PC-9 (cell line): Measurements from ENCODE around the gene STRA6. TPM values are rescaled to one million over a fixed set of nuclear protein-coding genes. Genes with fewer than 3 reads are reported as not detected.

Experiments
- BruUV-seq: library from RNA; stranded (reverse); fragments of 400-500 nt; replicated peaks from 2 replicates; lab custom pipeline; 2021; lab: Mats Ljungman, UMichigan
- CTCF ChIA-PET: fragments of 300-600 bp; sonication (Branson Sonifier 250); formaldehyde crosslinking; loops from one replicate; lab custom pipeline; 2022; ENCODE audit warnings: antibody characterized with exemption; lab: Charles Lee
- POLR2A ChIA-PET: fragments of 300-600 bp; sonication (Branson Sonifier 250); formaldehyde crosslinking; loops from one replicate; lab custom pipeline; 2022; ENCODE audit warnings: antibody characterized with exemption; ENCODE audit not compliant: unreplicated experiment; lab: Charles Lee
- DNase-seq, 2 experiments: peaks; one replicate each; pipeline versions ENCODE4 v3.0.0 to v3.0.0-alpha.2; 2015 to 2022; ENCODE audit warnings: mixed read lengths in 1 of 2
- H2AFZ ChIP-seq: fragments of 200-600 bp; sonication (generic); 2 replicates; pipeline ENCODE4 v1.8.1; 2017; ENCODE audit warnings: antibody characterized with exemption
- H3F3A ChIP-seq: fragments of 200-600 bp; sonication (generic); 2 replicates; pipeline ENCODE4 v1.8.1; 2017; ENCODE audit warnings: antibody characterized with exemption, mild to moderate bottlenecking, low read depth; ENCODE audit not compliant: insufficient read depth
- H3K27ac ChIP-seq: fragments of 200-600 bp; sonication (generic); 2 replicates; pipeline ENCODE4 v1.6.1; 2016; ENCODE audit warnings: mixed run types
- H3K27me3 ChIP-seq: fragments of 200-600 bp; sonication (generic); 2 replicates; pipeline ENCODE4 v1.6.1; 2016; ENCODE audit warnings: low read depth, mixed run types; ENCODE audit not compliant: insufficient read depth
- H3K36me3 ChIP-seq: fragments of 200-600 bp; sonication (generic); 2 replicates; pipeline ENCODE4 v1.6.1; 2016; ENCODE audit warnings: low read depth, mixed run types
- H3K4me1 ChIP-seq: fragments of 200-600 bp; sonication (generic); replicated peaks from 2 replicates; pipeline ENCODE4 v1.6.1; 2016; ENCODE audit warnings: mixed run types; ENCODE audit not compliant: insufficient read depth
- H3K4me2 ChIP-seq: fragments of 200-600 bp; sonication (generic); 2 replicates; pipeline ENCODE4 v1.6.1; 2017; ENCODE audit warnings: mixed run types
- H3K4me3 ChIP-seq: fragments of 200-600 bp; sonication (generic); 2 replicates; pipeline ENCODE4 v1.6.1; 2016; ENCODE audit warnings: mixed run types
- H3K79me2 ChIP-seq: fragments of 200-600 bp; sonication (generic); 2 replicates; pipeline ENCODE4 v1.6.1; 2017; ENCODE audit warnings: low read depth, mixed run types
- H3K9me2 ChIP-seq: fragments of 200-600 bp; sonication (generic); 2 replicates; pipeline ENCODE4 v1.8.1; 2017; ENCODE audit warnings: mild to moderate bottlenecking; ENCODE audit not compliant: insufficient read depth
- H3K9me3 ChIP-seq: fragments of 200-600 bp; sonication (generic); 2 replicates; pipeline ENCODE4 v1.8.1; 2016; ENCODE audit warnings: low read depth; ENCODE audit not compliant: insufficient read depth
- H4K20me1 ChIP-seq: fragments of 200-600 bp; sonication (generic); 2 replicates; pipeline ENCODE4 v1.8.1; 2017; ENCODE audit not compliant: insufficient read depth
- EZH2 ChIP-seq: fragments of 200-600 bp; sonication (generic); IDR thresholded peaks from 2 replicates; pipeline ENCODE4 v1.8.0; 2017; ENCODE audit warnings: antibody characterized with exemption, low read depth
- intact Hi-C: fragments of 100-400 bp; cut with micrococcal nuclease; formaldehyde crosslinking; loops from one replicate; pipeline ENCODE4 v1.10.0; 2022; ENCODE audit not compliant: unreplicated experiment
- total RNA-seq: library from RNA; stranded (reverse); gene quantifications from 2 replicates; pipeline ENCODE4 v1.2.3, GENCODE V29; 2021
- TF ChIP-seq, protein P1 (sequence below): fragments of 200-600 bp; sonication (generic); conservative IDR thresholded peaks from 2 replicates; pipeline ENCODE4 v1.6.1; 2017; ENCODE audit warnings: mixed run types, antibody characterized with exemption, mild to moderate bottlenecking, moderate library complexity

Gene STRA6
- total RNA-seq, 1 experiment from 2014 or later: 64.9 TPM

GRCh38 chr15:74173380-74174218, 29.0 kb downstream of the STRA6 start, which contains the start of gene ISLR:
Gene ISLR (plus strand): TSS chr15:74173710. CDS start chr15:74174859, 1,149 bp downstream.
- H3K27ac ChIP-seq: no peak within 1 kb of the TSS

GRCh38 chr15:74172701-74173379, 29.7 kb downstream of the STRA6 start:
- Histone ChIP-seq H3K9me3 (no peaks in the 10 kb centered on the region), H3K4me2 (no peak overlapping the region), H4K20me1 (no peaks in the 10 kb centered on the region), H3K36me3 (no peaks in the 10 kb centered on the region), H3K4me1 (peaks cover 15% of the 10 kb centered on the region), H3K4me3 (no peak overlapping the region), H3K9me2 (no peaks in the 10 kb centered on the region), H2AFZ (no peak overlapping the region), H3K79me2 (no peaks in the 10 kb centered on the region), H3F3A (peaks cover 13% of the 10 kb centered on the region; the same call in 1 of the 2 replicates), H3K27me3 (no peaks in the 10 kb centered on the region), H3K27ac (no peak overlapping the region)
- CTCF ChIA-PET: interaction anchor here (0.6 kb wide), 1 partner anchor 200 kb away, joined by 4 read pairs; no protein-coding TSS in a partner anchor
- POLR2A ChIA-PET: interaction anchor here (0.6 kb wide), 1 partner anchor 718 kb away, joined by 9 read pairs; no protein-coding TSS in a partner anchor
- no peak for TF ChIP-seq EZH2
- TF ChIP-seq, protein P1, sequence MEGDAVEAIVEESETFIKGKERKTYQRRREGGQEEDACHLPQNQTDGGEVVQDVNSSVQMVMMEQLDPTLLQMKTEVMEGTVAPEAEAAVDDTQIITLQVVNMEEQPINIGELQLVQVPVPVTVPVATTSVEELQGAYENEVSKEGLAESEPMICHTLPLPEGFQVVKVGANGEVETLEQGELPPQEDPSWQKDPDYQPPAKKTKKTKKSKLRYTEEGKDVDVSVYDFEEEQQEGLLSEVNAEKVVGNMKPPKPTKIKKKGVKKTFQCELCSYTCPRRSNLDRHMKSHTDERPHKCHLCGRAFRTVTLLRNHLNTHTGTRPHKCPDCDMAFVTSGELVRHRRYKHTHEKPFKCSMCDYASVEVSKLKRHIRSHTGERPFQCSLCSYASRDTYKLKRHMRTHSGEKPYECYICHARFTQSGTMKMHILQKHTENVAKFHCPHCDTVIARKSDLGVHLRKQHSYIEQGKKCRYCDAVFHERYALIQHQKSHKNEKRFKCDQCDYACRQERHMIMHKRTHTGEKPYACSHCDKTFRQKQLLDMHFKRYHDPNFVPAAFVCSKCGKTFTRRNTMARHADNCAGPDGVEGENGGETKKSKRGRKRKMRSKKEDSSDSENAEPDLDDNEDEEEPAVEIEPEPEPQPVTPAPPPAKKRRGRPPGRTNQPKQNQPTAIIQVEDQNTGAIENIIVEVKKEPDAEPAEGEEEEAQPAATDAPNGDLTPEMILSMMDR: no peak
- intact Hi-C loops: no loop called here
- DNase-seq: no peak
- no TSS peak for BruUV-seq

More at GRCh38 chr15:74173380-74174218, 29.0 kb downstream of the STRA6 start, which contains the start of gene ISLR:
- H3K79me2 ChIP-seq: no peaks in the 10 kb centered on the region
- H3K9me3 ChIP-seq: no peaks in the 10 kb centered on the region
- intact Hi-C loops: no loop called here
- BruUV-seq: no TSS peak
- ChIA-PET POLR2A (no interaction called here), CTCF (interaction anchor here (0.6 kb wide), 1 partner anchor 201 kb away, joined by 4 read pairs; no protein-coding TSS in a partner anchor)
- H2AFZ ChIP-seq: no peak within 1 kb of the TSS
- no peak within 1 kb of the TSS for H3K4me3 ChIP-seq
- no peak within 1 kb of the TSS for H3K4me2 ChIP-seq
- H3K27me3 ChIP-seq: no peaks in the 10 kb centered on the region
- H3F3A ChIP-seq: peaks cover 19% of the 10 kb centered on the region
- H3K4me1 ChIP-seq: peaks cover 23% of the 10 kb centered on the region
- H4K20me1 ChIP-seq: no peaks in the 10 kb centered on the region
- TF ChIP-seq EZH2: no peak
- TF ChIP-seq, protein P1: no peak
- no peak for DNase-seq
- no peaks in the 10 kb centered on the region for H3K36me3 ChIP-seq
- H3K9me2 ChIP-seq: no peaks in the 10 kb centered on the region

DNA sequence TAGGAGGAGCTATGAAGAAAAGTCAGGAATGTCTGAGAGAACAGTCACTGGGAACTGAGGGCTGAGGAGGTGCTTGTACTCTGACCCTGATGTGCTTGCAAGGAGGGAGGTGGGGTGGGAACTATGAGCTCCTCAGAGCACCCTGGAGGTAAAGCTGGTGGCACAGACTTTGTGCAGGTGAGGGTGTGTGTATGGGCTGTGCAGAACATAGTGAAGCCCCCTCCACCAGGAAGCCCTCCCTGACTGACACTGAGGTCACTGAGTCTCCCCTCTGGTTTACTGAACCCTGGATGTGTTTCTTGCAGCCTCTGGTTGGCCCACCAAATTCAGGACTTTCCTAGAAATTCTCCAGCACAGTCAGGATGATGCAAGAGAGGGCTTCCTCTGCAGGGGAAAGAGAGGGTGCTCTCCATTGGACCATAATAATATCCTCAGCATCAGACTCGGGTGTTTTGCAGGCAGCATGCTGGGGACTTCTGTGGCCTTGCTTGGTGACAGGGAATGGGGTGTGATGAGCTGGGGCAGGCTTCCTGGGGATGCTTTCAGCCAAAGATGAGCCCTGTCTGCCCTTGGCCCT, 30.5 kb downstream of the STRA6 start:
- Histone ChIP-seq H2AFZ (no peak overlapping the region), H3K9me2 (no peaks in the 10 kb centered on the region), H3K4me3 (no peak overlapping the region), H4K20me1 (no peaks in the 10 kb centered on the region), H3K36me3 (no peaks in the 10 kb centered on the region), H3K79me2 (no peaks in the 10 kb centered on the region), H3K4me2 (no peak overlapping the region), H3K4me1 (peaks cover 9% of the 10 kb centered on the region), H3K27me3 (no peaks in the 10 kb centered on the region), H3F3A (peaks cover 5% of the 10 kb centered on the region; the same call in 1 of the 2 replicates), H3K9me3 (no peaks in the 10 kb centered on the region), H3K27ac (no peak overlapping the region)
- no TSS peak for BruUV-seq
- ChIA-PET CTCF (no interaction called here), POLR2A (no interaction called here)
- intact Hi-C loops: no loop called here
- DNase-seq: no peak
- TF ChIP-seq, protein P1: no peak
- no peak for TF ChIP-seq EZH2
